Lung (tissue), 12 donors: ENCODE data around the gene LAMC3. TPM values are rescaled to one million over a fixed set of nuclear protein-coding genes. Genes with fewer than 3 reads are reported as not detected.

Experiments used
- ATAC-seq: fragments of 200-7000 bp; cut with Tn5 transposase; one replicate; pipeline ENCODE4 v1.9.1; 2020; ENCODE audit warnings: moderate number of reproducible peaks; ENCODE audit not compliant: insufficient read depth, low FRiP score
- DNase-seq, 3 donors: peaks; one replicate each; pipeline ENCODE4 v3.0.0-alpha.2; 2013 to 2017
- H3K27ac ChIP-seq, 2 donors: one replicate each; pipeline ENCODE4 v1.5.1; 2013; ENCODE audit warnings: mild to moderate bottlenecking in 2 of 2, moderate library complexity in 2 of 2, control low read depth in 1 of 2, inconsistent platforms in 1 of 2, low read depth in 1 of 2, low read length in 1 of 2
- H3K27me3 ChIP-seq, 3 donors: one replicate each; pipeline ENCODE4 v1.5.1; 2013; ENCODE audit warnings: low read length in 2 of 3; ENCODE audit not compliant: control insufficient read depth in 3 of 3, insufficient read depth in 3 of 3
- H3K36me3 ChIP-seq, 4 donors: one replicate each; pipeline ENCODE4 v1.5.1; 2013; ENCODE audit warnings: low read length in 4 of 4, mild to moderate bottlenecking in 1 of 4, moderate library complexity in 1 of 4; ENCODE audit not compliant: control insufficient read depth in 4 of 4, insufficient read depth in 4 of 4
- H3K4me1 ChIP-seq, 5 donors: one replicate each; pipeline ENCODE4 v1.5.1; 2013; ENCODE audit warnings: low read length in 5 of 5, mild to moderate bottlenecking in 2 of 5, moderate library complexity in 1 of 5; ENCODE audit not compliant: control insufficient read depth in 5 of 5, insufficient read depth in 5 of 5
- H3K4me3 ChIP-seq: one replicate; pipeline ENCODE4 v1.5.1; 2013; ENCODE audit warnings: mild to moderate bottlenecking, control low read depth, moderate library complexity
- H3K9ac ChIP-seq, 2 donors: one replicate each; pipeline ENCODE4 v1.5.1; 2013; ENCODE audit warnings: low read length in 2 of 2, control low read depth in 1 of 2; ENCODE audit not compliant: insufficient read depth in 1 of 2
- H3K9me3 ChIP-seq, 4 donors: one replicate each; pipeline ENCODE4 v1.5.1; 2013; ENCODE audit warnings: low read length in 3 of 4, mild to moderate bottlenecking in 1 of 4, moderate library complexity in 1 of 4; ENCODE audit not compliant: control insufficient read depth in 4 of 4, insufficient read depth in 3 of 4
- WGBS, 2 donors: extraction: QIAGEN DNeasy Blood & Tissue Kit; methylation state at CpG; one replicate each; pipeline ENCODE4 v1.1.7; 2013; 5-methylcytosine and 5-hydroxymethylcytosine counted together
- polyA plus RNA-seq, 2 donors: library from polyadenylated mRNA; stranded (reverse); fragments of 200-250 nt; gene quantifications; one replicate each; pipeline ENCODE4 v1.2.1, GENCODE V29; 2013
- total RNA-seq, 2 donors: library from RNA; depleted of rRNA in 1 of 2; stranded (reverse); fragments of >200 nt in 1 of 2; gene quantifications; one replicate each; pipeline ENCODE4 v1.2.1, GENCODE V29; 2014 to 2021
- TF ChIP-seq, protein P1 (sequence below): IDR thresholded peaks from 2 replicates; pipeline ENCODE4 v1.5.1; 2012; ENCODE audit warnings: mild to moderate bottlenecking; ENCODE audit errors: control extremely low read depth, extremely low read depth
- donor health status: control.
- donor health status: control.
- donor health status: Bipolar disorder and iron deficiency.
- donor health status: healthy.
- donor health status: DM: yes; HTN: yes; CAD: no.

LAMC3 gene
- total and polyA plus RNA-seq, 4 donors, result 10.5 to 24.3 (median 14.1) TPM

GRCh38 chr9:131050831-131051230 lies 41.9 kb downstream of the LAMC3 start:
- H3K9ac ChIP-seq, result no peak overlapping the region
- H3K27me3 ChIP-seq, result no peaks in the 10 kb centered on the region
- H3K36me3 ChIP-seq, result no peaks in the 10 kb centered on the region
- DNase-seq (no peak), ATAC-seq (no peak)
- H3K9me3 ChIP-seq, result no peaks in the 10 kb centered on the region
- WGBS, 2 donors, result 88 to 91% methylated on average over 17 of the region's 17 CpGs
- peaks cover 0 to 2% (median 0%) of the 10 kb centered on the region in 5 donors for H3K4me1 ChIP-seq
- H3K27ac ChIP-seq, result no peak overlapping the region
- TF ChIP-seq, protein P1, sequence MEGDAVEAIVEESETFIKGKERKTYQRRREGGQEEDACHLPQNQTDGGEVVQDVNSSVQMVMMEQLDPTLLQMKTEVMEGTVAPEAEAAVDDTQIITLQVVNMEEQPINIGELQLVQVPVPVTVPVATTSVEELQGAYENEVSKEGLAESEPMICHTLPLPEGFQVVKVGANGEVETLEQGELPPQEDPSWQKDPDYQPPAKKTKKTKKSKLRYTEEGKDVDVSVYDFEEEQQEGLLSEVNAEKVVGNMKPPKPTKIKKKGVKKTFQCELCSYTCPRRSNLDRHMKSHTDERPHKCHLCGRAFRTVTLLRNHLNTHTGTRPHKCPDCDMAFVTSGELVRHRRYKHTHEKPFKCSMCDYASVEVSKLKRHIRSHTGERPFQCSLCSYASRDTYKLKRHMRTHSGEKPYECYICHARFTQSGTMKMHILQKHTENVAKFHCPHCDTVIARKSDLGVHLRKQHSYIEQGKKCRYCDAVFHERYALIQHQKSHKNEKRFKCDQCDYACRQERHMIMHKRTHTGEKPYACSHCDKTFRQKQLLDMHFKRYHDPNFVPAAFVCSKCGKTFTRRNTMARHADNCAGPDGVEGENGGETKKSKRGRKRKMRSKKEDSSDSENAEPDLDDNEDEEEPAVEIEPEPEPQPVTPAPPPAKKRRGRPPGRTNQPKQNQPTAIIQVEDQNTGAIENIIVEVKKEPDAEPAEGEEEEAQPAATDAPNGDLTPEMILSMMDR, result no peak
- no peak overlapping the region for H3K4me3 ChIP-seq

- Histone ChIP-seq H3K27me3 (no peaks in the 10 kb centered on the region), H3K4me1 (no peaks in the 10 kb centered on the region), H3K9me3 (no peaks in the 10 kb centered on the region), H3K9ac (no peak overlapping the region), H3K4me3 (no peak overlapping the region), H3K27ac (no peak overlapping the region), H3K36me3 (no peaks in the 10 kb centered on the region)
- no peak for ATAC-seq
- TF ChIP-seq, protein P1, result no peak
- DNase-seq, result no peak
- 77 to 90% methylated on average over 25 of the region's 25 CpGs for WGBS, 2 donors
Observed at GRCh38 chr9:131051592-131052517, 42.9 kb downstream of the LAMC3 start.

- no peaks in the 10 kb centered on the region for H3K9me3 ChIP-seq
- no peak for DNase-seq
- ATAC-seq, result no peak
Observed at GRCh38 chr9:131053896-131054295, 44.9 kb downstream of the LAMC3 start.

More at GRCh38 chr9:131053896-131054295, 44.9 kb downstream of the LAMC3 start:
- WGBS, 2 donors, result 85 to 88% methylated on average over 3 of the region's 3 CpGs
- no peak overlapping the region for H3K4me3 ChIP-seq
- H3K27me3 ChIP-seq, result no peaks in the 10 kb centered on the region
- TF ChIP-seq, protein P1, result no peak
- no peak overlapping the region for H3K9ac ChIP-seq
- H3K27ac ChIP-seq, result no peak overlapping the region
- no peaks in the 10 kb centered on the region for H3K36me3 ChIP-seq
- H3K4me1 ChIP-seq, result no peaks in the 10 kb centered on the region
